SW480 (cell line): ENCODE measurements around the gene PDE4B.

Source experiments
- DNase-seq: peaks from one replicate; pipeline ENCODE4 v3.0.0-alpha.2; 2016; ENCODE audit warnings: low spot score

PDE4B gene

DNA sequence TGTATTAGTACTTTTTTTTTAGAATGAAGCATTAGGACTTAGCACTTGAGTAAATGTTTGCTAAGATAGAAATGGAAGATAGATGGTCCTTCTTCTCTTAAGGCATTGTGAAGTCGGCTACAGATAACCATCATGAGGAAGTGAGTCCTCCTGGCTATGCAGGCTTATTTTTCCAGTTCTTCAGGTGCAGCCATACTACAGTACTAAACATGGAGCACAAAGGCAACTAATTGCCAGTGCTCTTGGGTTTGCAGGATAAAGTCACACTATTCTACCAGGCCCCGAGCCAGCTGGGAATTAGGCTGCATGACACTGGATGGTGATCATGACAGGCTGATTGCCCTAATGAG, 543.9 kb downstream of the PDE4B start:
- DNase-seq = no peak

DNA sequence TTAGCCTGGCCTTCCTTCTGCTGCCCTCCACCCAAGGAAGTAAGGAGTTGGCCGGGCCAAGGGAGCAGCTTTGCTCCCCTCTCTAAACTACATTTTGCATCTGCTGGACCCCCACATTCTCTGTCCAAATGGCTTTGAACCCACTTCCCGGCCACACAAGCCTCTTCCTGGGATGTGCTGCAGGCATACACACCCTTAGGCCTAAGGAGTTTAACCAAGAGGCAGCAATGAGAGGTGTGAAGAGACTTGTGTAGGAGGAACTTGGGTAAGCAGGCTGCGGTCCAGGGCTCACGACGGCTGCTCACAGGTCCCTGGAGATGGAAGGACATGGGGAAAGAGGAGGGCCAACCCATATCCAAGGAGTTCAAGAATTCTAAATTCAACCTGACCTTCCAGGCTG, 544.6 kb downstream of the PDE4B start:
- no peak for DNase-seq

DNA sequence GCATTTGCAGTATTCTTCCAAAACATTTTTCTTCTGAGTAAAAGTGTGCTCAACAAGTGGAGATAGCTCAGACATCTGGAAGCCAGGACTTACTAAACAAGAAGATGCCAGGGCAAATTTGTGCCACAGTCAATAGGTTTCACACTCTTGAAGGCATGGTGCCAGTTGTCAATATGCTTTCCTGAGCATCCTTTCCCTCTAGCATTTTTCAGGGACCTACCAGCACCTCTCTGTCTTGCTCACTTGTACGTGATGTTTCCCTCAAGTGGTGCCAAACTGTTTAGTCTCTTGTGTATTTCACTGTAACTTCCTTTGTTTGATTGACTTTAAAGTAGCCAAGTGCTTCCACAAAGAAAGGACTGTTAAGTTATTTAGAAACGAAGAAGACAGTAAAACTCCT, 547.2 kb downstream of the PDE4B start:
- no peak for DNase-seq

DNA sequence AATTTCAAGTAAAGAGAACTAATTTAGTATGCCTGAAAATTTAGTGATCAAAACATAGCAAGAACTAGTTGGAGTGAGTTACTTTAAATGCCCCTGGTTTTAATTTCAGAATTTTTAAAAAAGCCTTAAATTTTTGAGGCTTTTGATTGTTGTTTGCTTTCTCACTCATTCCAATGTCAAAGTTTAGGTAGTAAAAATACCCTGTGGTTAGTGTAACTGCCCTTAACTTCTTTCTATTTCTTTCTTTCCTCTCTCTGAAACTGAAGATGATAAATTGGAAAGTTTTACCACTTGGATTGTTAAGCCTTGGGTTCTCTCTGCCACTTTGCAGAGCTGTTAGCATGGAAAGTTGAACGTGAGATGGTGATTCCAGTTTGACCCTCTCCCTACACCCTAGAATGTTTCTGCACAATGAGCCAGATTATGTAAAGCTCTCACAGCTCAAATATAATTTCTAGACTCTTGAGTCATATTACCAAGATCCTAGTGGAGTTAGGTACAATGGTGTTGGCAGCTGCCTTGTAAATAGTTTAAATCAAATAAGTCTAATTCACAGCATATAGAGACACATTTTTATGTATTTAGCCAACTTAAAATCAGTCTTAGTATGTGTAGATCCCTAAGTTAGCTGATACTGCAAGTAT, 548.9 kb downstream of the PDE4B start:
- DNase-seq = no peak

DNA sequence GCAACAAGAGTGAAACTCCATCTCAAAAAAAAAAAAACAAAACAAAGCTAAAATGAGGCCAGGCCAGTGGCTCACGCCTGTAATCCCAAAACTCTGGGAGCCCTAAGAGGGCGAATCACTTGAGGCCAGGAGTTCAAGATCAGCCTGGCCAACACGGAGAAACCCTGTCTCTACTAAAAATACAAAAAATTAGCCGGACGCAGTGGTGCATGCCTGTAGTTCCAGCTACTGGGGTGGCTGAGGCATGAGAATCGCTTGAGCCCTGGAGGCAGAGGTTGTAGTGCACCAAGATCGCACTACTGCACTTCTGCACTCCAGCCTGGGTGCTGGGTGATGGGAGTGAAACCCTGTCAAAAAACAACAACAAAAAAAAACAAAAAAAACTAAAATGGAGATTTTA, 550.0 kb downstream of the PDE4B start:
- no peak for DNase-seq

DNA sequence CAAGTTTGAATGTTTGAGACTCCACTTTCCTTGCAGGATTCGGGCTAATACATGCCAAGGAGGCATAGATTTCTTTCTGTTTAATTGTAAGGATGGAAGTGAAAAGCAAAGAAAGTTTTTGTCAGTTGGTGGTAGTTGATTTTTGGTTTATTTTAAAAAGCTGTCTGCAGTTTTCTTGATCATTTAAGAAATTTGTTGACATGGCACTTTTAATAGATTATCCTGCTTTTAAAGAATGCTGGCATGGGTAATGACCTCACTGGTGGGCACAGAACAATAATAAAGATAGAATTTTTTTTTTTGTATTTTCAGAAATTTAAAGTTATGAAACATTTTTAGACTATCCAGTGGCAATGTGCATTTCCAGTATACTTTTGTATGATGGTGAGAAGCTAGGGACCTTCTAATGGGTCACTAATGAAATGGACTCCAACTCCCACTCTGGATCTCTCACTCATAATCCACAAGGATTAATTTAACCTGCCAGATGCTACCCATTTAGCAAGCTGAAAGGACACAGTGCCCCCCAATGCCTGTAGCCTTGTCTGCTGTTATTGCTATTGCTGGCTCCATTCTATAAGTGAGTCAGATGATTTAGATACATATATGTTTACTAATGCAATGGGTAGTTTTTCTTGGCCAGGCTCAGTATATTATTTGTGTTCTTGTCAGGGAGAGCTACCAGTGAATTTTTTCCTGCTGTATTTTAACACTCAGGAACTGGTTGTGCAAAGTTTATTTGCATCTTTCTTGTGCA, 551.1 kb downstream of the PDE4B start:
- no peak for DNase-seq

DNA sequence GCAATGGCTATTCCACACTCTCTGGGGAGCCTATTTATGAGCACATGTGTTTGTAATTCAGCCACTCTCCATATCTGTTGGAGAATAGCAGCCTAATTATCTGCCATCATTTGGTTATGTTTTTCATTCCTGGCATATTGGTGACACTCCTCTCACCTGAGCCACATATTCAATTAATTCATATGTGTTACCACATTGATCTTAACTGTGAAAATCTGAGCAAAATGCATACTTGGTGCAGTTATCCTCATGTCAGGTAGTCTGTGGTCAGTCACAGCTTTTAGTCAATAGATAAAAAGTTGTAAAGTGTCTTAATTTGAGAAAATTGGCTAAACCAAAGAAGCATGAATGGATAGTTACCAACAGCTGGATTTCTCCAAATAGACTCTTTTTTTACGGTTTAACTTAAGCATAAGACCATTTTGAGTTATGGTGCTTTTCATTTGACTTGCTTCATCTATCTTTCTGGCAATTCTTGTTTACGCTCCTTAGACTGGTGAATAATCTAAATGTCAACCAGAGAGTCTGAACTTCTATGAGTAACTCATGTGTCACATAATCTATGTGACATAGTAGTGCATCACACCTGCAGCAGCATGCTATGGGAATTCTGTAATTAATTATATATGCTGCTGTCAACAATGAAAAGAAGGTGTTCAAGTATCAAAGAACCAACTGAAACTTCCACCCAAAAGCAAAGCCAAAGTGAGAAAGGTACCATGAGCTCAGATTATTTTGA, 553.5 kb downstream of the PDE4B start:
- no peak for DNase-seq

DNA sequence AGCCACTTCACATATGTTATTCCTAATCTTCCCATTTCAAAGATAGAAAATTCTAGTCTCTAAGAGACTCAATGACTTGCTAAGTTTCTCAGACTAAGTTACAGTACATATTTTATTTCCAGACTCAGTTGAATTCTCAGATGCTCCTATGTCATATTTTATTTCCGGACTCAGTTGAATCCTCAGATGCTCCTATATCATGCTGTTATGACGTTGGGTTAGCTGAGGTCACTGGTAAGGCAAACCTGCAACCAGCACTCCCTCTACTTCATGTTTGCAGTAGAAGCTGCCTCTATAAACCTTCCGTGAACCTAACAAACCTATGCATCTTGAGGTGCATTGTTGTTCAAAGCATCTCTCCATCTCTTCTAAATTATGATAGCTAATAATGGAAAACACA, 554.2 kb downstream of the PDE4B start:
- DNase-seq = no peak

DNA sequence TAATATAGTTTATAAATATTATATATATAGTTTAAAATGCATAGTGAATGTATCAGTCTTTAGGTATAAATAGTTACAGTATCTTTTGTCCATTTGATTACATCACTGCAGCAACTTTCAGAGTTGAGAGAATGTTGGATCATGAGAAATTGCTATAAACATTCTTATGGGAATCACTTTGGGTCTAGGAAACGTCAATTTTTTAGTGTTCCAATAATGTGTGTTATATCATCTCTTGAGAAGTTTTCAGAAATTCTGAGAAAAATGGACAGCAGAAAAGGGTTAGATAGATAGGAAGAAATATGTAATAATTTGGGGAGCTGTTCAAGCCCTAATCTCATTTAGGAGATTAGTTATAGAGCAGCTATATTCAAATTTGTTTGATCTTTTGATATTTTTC, 556.1 kb downstream of the PDE4B start:
- DNase-seq = no peak

DNA sequence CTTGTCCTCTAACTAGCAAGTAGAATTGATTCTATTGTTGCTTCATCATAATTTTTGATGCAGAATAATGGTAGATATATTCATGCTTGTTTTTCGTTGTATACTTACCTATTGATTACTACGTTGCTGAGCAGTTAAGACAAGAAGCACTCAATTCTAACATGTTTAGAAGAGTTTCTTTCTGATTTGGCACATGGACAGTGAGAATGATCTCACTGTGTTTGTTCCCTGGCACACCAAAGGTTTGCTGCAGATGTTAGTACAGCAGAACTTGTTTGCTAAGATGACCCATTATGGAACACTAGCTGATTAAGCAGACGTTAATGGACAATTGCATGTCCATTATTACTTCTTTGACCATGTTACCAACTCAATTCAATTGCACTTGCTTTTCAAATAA, 556.5 kb downstream of the PDE4B start:
- no peak for DNase-seq

DNA sequence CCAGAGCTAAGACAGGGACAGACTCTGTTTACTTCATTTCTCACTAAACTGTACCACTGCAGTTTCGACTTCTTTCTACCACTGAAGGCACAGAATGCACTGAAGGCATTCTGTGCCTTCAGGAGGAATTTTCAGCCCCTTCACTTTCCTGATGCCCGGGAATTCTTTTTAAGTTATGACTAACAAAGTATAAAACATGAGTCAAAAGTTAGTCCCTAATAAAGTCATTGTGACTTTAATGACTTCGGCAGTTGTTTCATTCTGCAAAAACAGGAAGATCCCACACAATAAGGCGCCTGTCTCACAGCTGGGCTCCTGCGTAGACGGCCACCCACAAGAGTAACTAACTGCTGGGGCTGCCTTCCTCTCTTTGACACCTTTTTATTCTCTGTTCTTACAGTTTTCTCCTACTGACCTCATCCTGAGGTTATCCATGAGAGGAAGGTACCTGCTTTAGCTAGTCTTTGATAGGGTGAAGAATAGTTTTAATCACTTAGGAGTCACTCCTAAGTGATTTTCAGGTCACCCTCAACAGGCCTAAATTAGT, 557.4 kb downstream of the PDE4B start:
- peak; percentile 38 for DNase-seq

DNA sequence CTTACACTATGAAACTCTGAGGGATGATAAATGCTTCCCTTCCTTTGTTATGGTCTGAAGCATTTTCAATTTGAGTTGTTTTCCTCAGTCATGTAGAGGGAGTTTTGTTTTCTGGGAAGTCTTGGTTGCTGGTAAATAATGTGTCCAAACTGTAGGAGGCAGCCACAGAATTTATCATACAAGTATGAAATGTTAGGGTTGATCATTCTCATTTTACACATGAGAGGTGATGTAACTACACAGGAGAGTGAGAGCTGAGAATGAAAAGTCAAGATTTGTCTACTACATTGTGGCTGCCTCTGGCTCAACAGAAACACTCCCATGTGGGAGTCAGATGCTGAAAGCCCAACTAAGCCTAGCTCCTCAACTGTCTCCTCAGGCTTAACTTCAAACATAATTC, 558.8 kb downstream of the PDE4B start:
- no peak for DNase-seq

DNA sequence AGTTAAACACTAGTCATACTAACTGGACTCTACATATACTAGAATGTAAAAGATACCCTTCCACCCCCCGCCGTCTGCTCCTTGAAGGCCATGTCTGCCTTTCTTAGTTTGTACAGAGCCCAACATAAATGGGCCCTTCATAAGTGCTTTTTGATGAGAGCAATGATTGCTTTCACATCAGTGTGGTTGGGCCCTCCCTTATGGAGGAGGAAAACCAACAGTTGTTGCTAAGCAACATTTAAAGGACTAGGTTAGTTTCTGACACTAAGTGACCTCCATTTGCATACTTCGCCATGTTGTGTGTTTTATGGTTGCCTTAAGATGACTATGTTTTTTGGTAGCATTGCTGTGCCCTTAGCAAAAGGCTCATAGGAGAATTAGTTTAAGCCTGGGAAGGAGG, 559.2 kb downstream of the PDE4B start:
- DNase-seq = no peak

DNA sequence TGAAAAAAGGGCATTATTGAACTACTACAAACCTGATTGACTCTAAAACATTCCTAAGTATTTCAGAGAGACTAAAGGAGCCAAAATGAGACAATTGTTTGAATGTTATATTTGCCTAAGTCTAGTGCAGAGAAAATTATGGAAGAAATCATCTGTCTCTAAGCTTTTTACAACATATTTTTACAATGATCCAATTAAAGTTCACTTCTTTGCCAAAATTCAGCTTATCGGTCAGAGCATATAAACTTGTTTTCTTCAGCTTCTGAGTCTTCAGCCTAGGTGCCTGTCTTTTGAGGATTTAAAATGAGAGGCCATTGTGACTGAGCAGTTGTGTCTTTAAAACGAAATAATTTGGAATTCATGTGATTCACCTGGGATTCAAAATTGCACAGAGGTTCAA, 560.1 kb downstream of the PDE4B start:
- no peak for DNase-seq

DNA sequence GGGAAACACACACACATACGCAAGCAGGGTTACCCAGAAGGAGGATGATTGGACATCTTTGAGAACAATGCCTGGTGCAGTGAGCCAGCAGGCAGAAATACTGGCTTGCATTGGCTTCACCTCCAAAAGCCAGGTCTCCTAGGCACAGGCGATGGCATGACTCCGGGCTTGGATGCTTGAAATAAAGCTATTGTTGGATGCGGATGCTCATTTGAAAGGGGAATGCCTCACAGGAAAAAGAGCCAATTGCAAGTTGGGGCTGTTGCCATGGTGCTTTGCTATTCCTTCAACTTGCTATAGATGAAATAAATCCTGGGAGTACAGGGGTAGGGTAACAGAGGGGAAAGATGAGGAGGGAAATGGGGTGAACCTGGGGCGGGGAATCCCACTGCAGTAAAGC, 560.6 kb downstream of the PDE4B start:
- DNase-seq = no peak

DNA sequence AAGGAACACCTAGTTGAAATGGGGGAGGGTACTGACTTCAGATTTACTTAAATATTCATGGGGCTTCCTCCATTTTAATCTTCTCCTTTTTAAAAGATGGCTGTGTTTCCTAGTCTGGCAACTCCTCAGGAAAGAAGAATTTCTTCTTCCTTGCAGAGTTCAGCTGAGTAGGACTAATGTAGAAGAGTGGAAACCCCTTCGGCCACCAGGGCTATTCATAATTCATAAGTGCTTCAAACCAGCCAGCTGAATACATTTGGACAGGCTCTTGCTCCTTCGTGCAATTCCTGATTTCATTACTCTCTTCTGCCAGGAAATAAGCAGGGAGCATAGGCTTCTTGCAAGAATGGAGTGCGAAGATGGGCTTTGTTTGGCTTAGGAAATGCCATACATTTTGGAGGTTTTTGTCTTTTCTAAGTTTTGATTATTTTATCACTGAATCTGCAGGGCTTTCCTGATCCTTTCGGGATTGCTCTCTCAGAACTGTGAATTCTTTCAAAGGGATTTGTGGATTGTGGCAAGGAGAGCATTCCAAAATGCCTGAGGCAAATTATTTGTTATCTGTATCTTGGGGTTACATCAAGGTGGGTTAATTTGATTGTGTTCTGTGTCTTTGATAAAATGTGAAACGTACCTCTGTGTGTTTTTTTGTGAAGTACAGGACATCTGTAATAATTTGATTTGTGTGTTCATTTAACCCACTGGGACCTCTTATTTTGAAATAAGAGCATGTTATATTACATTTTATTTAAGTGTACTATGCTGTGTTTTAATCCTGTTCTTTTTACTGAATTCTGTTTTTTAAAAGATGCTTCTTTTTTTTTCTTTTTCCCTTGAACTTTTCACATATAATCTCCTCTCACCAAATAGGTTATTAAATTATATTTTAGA, 561.9 kb downstream of the PDE4B start:
- DNase-seq = no peak

DNA sequence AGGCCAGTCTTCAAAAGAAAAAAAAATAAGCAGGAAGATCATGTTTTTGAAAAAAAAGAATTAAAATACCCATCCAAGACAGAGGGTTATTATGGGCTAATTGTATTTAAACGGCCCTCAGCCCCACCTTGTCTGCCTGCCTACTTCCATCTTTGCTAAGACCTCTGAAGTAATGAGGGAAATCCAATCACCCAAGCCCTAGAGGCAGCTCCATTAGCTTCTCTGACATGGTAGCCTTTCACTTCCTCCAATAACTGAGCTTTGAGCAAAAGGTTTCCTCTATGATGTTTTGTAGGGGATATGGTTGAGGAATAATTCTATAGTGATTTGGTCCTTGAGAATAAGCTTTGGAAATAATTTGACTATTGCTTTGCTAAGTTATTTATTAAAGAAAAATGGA, 563.1 kb downstream of the PDE4B start:
- DNase-seq = no peak

DNA sequence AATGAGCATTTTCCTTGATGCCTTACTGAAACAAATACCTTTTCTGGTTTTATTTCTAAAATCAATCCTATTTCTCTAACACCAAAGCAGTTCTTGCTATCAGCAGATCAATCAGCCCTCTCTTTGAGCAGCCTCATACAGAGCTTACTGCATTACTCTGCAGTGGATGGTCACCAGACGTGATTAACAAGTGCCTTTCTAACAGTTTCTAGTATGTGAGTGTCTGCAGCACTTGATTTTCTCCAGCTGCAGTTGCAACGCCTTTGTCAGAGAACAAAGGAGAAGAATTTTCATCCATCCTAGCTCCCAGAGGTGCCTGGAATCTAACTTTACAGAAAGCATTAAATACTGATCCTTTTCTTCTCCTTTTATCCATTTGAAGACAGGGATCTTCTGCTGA, 563.9 kb downstream of the PDE4B start:
- DNase-seq = no peak

DNA sequence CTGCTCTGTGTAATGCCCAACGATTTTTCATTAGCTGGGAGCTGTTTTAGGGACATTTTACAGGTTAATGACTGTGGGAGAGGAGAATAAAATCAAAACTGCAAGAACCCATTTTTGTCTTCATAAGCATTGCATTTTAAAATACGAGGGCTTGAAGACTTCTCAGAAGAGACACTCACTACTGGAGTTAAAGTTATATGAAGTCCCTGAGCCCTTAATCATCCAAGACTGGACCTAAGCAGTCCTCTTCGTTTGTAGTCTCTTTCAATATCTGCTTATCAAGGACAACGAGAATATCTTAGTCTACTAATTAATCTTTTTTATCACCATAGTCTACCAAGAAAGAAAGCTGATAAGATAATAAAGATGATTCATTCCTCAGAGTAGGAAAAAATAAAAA, 564.3 kb downstream of the PDE4B start:
- DNase-seq = no peak

DNA sequence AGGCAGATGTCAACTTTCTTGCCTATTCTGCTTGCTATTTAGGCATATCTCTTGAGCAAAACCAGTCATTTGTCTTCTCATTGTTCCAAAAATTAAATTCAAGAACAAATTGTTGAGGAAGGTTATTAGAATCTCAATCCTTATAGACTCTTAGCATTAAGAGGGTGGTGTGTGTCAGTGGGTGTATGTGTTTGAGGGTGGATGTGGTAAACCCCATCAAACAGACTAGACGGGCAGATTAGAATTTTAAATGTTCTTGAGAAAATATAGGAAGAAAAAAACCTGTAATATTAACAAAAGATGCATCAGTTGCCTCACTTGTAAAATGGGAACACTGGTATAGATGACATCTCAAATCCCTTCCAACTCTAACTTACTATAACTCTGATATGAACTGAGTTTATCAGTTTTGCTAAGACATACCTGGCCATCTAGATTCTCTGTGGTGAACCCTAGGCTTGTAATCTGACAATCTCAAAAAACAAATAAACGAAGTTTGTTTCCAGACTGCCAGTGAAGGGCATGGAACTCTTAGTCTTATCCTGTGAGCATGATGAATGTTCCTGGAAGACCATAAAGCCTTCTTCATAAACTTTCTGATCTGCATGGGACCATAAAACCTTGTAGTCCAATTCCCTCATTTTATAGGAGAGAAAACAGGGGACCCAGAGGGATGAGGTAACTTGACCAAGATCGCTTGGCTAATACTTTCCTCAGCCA, 564.9 kb downstream of the PDE4B start:
- DNase-seq = no peak

DNA sequence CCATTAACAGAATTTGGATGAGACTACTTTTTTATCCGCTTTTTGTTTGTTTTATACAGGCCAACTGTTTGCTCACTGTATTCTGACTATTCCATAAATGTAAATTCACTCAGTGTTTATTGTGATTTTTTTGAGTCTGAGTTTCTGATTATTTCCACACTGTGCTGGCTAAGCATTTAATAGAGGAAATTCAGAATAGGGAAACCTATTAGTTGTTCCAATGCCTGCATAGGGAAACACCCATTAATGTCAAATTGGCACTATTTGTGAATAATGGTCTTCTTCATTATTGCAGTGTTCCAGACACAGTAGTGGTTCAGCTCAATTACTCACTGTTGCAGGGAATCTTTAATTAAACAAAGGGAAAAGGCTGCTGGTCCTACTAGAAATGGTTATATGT, 566.6 kb downstream of the PDE4B start:
- DNase-seq = no peak

DNA sequence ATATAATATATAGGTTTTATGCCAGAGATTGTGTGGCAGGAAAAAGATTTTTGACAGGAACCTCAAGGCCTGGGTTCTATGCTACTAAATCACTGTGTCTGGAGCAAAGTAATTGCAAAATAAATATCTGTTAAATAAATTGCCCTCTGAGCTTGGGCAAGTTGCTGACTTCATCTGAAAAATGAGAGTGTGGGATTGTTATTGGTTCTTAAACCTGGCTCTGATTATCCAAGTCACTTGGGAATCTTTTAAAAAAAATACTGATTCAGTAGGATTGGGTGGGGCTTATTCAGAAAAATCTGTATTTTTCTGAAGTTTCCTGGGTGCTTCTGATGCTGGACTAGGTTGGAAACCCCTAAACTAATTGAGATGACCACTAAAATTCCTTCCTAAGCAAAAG, 567.1 kb downstream of the PDE4B start:
- no peak for DNase-seq
